Activated T-helper 9 cell treated with anti-CD3 and anti-CD28 coated beads, Interleukin-2, amount 50 U/mL, for 16 hours (primary cell): ENCODE data around the gene GASK1A.
"Not testable (repeated sequence)": the region's sequence is repeated elsewhere in the genome, so short reads cannot be mapped to it uniquely, and the experiment has no call there.

Experiments
- DNase-seq: peaks from one replicate; pipeline ENCODE4 v3.0.0-alpha.2; 2020; ENCODE audit warnings: low read depth

The GASK1A gene

GRCh38 chr3:43063114-43063513, 84.0 kb downstream of the GASK1A start:
- DNase-seq, result no peak

- not testable (repeated sequence) for DNase-seq
These were observed 91.6 kb downstream of the GASK1A start for GRCh38 chr3:43070670-43071069.

- DNase-seq, result no peak
These were observed 92.3 kb downstream of the GASK1A start for GRCh38 chr3:43071313-43071893.

GRCh38 chr3:43072361-43072760, 93.2 kb downstream of the GASK1A start:
- no peak for DNase-seq

GRCh38 chr3:43073116-43073835, 94.2 kb downstream of the GASK1A start:
- no peak for DNase-seq

GRCh38 chr3:43073836-43074220, 94.7 kb downstream of the GASK1A start:
- DNase-seq, result no peak

GRCh38 chr3:43074482-43074881, 95.4 kb downstream of the GASK1A start:
- no peak for DNase-seq

GRCh38 chr3:43074901-43075689, 96.0 kb downstream of the GASK1A start:
- DNase-seq, result no peak

- no peak for DNase-seq
These were observed 97.0 kb downstream of the GASK1A start for GRCh38 chr3:43075904-43076661.

GRCh38 chr3:43076857-43077256, 97.7 kb downstream of the GASK1A start:
- no peak for DNase-seq

- no peak for DNase-seq
These were observed 98.2 kb downstream of the GASK1A start for GRCh38 chr3:43077261-43077660.

GRCh38 chr3:43077707-43078106, 98.6 kb downstream of the GASK1A start:
- DNase-seq, result no peak

GRCh38 chr3:43079536-43080332, 100.6 kb downstream of the GASK1A start:
- DNase-seq, result no peak

- DNase-seq, result no peak
These were observed 101.8 kb downstream of the GASK1A start for GRCh38 chr3:43080726-43081568.

- no peak for DNase-seq
These were observed 102.7 kb downstream of the GASK1A start for GRCh38 chr3:43081796-43082195.

- no peak for DNase-seq
These were observed 103.3 kb downstream of the GASK1A start for GRCh38 chr3:43082457-43082856.

- DNase-seq, result no peak
These were observed 107.5 kb downstream of the GASK1A start for GRCh38 chr3:43086460-43087165.

GRCh38 chr3:43087249-43087776, 108.2 kb downstream of the GASK1A start:
- no peak for DNase-seq

- DNase-seq, result no peak
These were observed 110.0 kb downstream of the GASK1A start for GRCh38 chr3:43089081-43089480.

GRCh38 chr3:43090238-43090637, 111.1 kb downstream of the GASK1A start:
- DNase-seq, result no peak
